HL-60 (cell line): ENCODE results near the gene THOC6.
"Not testable (repeated sequence)": the region's sequence is repeated elsewhere in the genome, so short reads cannot be mapped to it uniquely, and the experiment has no call there.

ENCODE experiments used
- DNase-seq, 2 experiments: peaks; one replicate each; pipeline ENCODE4 v3.0.0-alpha.2; 2010 to 2020; ENCODE audit warnings: low read depth in 1 of 2, low spot score in 1 of 2
- H3K27ac ChIP-seq: fragments of 250-450 bp; sonication (Bioruptor Pico); replicated peaks from 2 replicates; pipeline ENCODE4 v1.5.1; 2020; ENCODE audit warnings: mild to moderate bottlenecking, moderate library complexity
- H3K27me3 ChIP-seq: fragments of 250-450 bp; sonication (Bioruptor Pico); 2 replicates; pipeline ENCODE4 v1.5.1; 2021; ENCODE audit warnings: mild to moderate bottlenecking, moderate library complexity; ENCODE audit not compliant: insufficient read depth, poor library complexity, severe bottlenecking
- H3K4me3 ChIP-seq: replicated peaks from 2 replicates; pipeline ENCODE4 v1.5.1; 2011; ENCODE audit warnings: mild to moderate bottlenecking, control low read depth, low read length; ENCODE audit not compliant: insufficient read depth
- GABPA ChIP-seq: IDR thresholded peaks from 2 replicates; pipeline ENCODE4 v1.6.1; 2012; ENCODE audit warnings: low read depth
- POLR2AphosphoS5 ChIP-seq: IDR thresholded peaks from 2 replicates; pipeline ENCODE4 v1.6.1; 2012; ENCODE audit warnings: low read depth
- SPI1 ChIP-seq: IDR thresholded peaks from 2 replicates; pipeline ENCODE4 v1.6.1; 2012; ENCODE audit warnings: low read depth, mild to moderate bottlenecking, borderline replicate concordance
- TF ChIP-seq, protein P1 (sequence below): IDR thresholded peaks from one replicate; pipeline ENCODE4 v1.5.1; 2011; ENCODE audit warnings: low read length, control low read depth, inconsistent platforms; ENCODE audit not compliant: insufficient read depth
- TF ChIP-seq, protein P2 (sequence below): IDR thresholded peaks from 2 replicates; pipeline ENCODE4 v1.6.1; 2012; ENCODE audit warnings: low read depth; ENCODE audit not compliant: insufficient replicate concordance

The THOC6 gene

DNA sequence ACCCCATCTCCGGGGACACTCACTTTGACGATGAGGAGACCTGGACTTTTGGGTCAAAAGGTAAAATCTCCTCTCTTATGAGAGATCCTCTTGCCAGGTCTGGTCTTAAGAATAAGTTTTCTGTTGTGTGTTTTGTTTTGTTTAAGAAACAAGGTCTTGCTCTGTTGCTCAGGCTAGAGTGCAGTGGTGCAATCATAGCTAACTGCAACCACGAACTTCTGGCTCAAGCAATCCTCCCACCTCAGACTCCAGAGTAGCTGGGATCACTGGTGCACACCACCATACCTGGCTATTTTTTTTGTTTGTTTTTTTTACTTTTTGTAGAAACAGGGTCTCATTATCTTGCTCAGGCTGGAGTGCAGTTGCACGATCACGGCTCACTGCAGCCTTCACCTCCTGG is 26.7 kb downstream of the THOC6 start:
- peak overlapping the region; percentile 78 for H3K27ac ChIP-seq
- DNase-seq = peak in 1 of 2 experiments; percentile 73
- TF ChIP-seq GABPA = no peak
- no peak for TF ChIP-seq POLR2AphosphoS5
- TF ChIP-seq, protein P1, sequence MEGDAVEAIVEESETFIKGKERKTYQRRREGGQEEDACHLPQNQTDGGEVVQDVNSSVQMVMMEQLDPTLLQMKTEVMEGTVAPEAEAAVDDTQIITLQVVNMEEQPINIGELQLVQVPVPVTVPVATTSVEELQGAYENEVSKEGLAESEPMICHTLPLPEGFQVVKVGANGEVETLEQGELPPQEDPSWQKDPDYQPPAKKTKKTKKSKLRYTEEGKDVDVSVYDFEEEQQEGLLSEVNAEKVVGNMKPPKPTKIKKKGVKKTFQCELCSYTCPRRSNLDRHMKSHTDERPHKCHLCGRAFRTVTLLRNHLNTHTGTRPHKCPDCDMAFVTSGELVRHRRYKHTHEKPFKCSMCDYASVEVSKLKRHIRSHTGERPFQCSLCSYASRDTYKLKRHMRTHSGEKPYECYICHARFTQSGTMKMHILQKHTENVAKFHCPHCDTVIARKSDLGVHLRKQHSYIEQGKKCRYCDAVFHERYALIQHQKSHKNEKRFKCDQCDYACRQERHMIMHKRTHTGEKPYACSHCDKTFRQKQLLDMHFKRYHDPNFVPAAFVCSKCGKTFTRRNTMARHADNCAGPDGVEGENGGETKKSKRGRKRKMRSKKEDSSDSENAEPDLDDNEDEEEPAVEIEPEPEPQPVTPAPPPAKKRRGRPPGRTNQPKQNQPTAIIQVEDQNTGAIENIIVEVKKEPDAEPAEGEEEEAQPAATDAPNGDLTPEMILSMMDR = no peak
- TF ChIP-seq SPI1 = no peak
- TF ChIP-seq, protein P2, sequence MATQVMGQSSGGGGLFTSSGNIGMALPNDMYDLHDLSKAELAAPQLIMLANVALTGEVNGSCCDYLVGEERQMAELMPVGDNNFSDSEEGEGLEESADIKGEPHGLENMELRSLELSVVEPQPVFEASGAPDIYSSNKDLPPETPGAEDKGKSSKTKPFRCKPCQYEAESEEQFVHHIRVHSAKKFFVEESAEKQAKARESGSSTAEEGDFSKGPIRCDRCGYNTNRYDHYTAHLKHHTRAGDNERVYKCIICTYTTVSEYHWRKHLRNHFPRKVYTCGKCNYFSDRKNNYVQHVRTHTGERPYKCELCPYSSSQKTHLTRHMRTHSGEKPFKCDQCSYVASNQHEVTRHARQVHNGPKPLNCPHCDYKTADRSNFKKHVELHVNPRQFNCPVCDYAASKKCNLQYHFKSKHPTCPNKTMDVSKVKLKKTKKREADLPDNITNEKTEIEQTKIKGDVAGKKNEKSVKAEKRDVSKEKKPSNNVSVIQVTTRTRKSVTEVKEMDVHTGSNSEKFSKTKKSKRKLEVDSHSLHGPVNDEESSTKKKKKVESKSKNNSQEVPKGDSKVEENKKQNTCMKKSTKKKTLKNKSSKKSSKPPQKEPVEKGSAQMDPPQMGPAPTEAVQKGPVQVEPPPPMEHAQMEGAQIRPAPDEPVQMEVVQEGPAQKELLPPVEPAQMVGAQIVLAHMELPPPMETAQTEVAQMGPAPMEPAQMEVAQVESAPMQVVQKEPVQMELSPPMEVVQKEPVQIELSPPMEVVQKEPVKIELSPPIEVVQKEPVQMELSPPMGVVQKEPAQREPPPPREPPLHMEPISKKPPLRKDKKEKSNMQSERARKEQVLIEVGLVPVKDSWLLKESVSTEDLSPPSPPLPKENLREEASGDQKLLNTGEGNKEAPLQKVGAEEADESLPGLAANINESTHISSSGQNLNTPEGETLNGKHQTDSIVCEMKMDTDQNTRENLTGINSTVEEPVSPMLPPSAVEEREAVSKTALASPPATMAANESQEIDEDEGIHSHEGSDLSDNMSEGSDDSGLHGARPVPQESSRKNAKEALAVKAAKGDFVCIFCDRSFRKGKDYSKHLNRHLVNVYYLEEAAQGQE = no peak
- H3K27me3 ChIP-seq = peaks cover 2% of the 10 kb centered on the region
- no peak overlapping the region for H3K4me3 ChIP-seq

DNA sequence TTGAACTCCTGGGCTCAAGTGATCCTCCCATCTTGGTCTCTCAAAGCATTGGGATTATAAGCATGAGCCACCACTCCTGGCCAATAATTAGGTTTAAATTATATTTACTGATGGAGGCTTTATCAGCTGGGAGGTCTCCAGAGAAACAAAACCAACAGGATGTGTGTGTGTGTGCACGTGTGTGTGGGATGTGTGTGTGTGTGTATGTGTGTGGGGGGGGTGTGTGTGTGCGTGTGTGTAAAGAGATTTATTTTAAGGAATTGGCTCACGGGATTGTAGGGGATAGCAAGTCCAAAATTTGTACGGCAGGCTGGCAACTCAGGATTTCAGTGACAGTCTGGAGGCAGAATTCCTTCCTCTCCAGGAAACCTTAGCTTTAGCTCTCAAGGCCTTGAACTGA is 27.2 kb downstream of the THOC6 start:
- TF ChIP-seq, protein P2 = no peak
- TF ChIP-seq, protein P1 = no peak
- TF ChIP-seq GABPA (no peak), SPI1 (no peak), POLR2AphosphoS5 (no peak)
- Histone ChIP-seq H3K4me3 (no peak overlapping the region), H3K27ac (peak overlapping the region; percentile 78), H3K27me3 (no peaks in the 10 kb centered on the region)
- DNase-seq = no peak

DNA sequence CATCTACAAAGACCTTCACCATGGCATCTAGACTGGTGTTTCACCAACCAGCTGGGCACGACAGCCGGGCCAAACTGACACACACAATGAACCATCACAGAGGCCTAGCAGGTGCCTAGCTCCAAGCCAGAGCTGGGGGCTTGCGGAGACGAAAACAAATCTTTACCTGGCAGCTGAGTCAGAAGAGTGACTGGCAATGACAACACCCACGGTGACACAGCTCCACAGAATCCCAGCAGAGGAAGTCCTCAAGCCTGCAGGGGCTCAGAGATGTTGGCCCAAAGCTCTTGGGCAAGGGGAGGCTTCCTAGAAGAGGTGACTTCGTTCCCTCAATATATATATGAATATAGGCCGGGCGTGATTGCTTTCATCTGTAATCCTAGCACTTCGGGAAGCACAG is 27.7 kb downstream of the THOC6 start:
- H3K4me3 ChIP-seq = no peak overlapping the region
- DNase-seq = peak in 1 of 2 experiments; percentile 71
- peak; percentile 54; the same call in 1 of the 2 replicates for TF ChIP-seq SPI1
- TF ChIP-seq, protein P2 = no peak
- TF ChIP-seq POLR2AphosphoS5 = no peak
- no peak for TF ChIP-seq GABPA
- H3K27me3 ChIP-seq = no peaks in the 10 kb centered on the region
- peak overlapping the region; percentile 78 for H3K27ac ChIP-seq

DNA sequence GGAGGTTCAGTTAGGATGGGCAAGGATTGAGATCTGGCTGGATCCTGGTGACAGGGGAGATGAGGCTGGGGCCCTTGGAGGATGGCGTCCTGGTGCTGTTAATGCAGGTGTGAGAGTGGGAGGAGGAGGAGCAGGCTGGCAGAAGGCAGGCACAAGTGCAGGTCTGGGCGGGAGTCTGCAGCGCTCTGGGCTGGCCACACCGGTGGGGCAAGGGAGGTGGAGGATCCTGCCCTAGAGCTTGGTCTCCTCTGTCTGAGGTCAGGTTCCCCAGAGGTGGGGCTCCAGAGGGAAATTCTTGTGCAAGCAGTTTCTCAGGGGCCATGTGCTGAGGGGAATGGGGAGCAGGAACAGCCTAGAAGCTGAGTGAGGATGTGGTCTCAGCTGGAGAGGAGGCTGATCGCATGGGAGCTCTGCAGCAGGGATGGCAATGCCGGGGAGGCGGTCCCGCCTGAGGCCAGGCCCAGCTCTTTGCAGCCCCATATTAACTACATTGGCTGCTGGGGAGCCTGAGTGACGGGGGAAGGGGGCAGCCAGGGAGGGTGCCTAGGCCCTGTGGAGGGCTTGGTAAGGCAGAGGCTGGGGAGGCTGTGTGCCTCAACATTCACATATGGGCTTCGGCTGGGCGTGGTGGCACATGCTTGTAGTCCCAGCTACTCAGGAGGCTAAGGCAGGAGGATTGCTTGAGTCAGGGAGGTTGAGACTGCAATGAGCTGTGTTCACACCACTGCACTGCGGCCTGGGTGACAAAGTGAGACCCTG is 28.9 kb downstream of the THOC6 start:
- H3K4me3 ChIP-seq, H3K27me3 ChIP-seq: not testable (repeated sequence)
- H3K27ac ChIP-seq = peak overlapping the region; percentile 78; the same call in 1 of the 2 replicates
- peak in 1 of 2 experiments; percentile 36 for DNase-seq

DNA sequence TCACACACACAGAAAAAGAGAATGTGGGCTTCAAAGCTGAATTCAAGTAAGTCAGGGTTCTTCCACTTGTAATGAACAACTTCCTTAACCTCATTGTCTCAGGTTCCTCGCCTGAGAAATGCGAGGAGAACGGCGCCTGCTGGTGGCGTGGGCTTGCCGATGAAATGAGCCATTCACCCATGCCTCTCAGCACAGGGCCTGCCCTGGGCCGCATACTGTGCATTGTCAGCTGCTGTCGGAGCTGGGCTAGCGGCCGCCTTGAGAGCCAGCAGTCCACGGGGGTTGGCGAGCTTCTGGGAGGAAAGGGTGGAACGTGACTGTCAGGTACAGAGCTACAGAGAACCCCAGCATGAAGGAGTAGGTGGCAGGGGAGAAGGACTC is 29.5 kb downstream of the THOC6 start:
- peak overlapping the region; percentile 55 for H3K27ac ChIP-seq
- peak in 1 of 2 experiments; percentile 69 for DNase-seq
- not testable (repeated sequence) for H3K4me3 ChIP-seq, H3K27me3 ChIP-seq
